Adrenal gland (tissue), 12 donors: ENCODE results near the gene RPS25. TPM values are rescaled to one million over a fixed set of nuclear protein-coding genes. Genes with fewer than 3 reads are reported as not detected.
"Not testable (repeated sequence)": the region's sequence is repeated elsewhere in the genome, so short reads cannot be mapped to it uniquely, and the experiment has no call there.

Source experiments
- DNase-seq, 7 donors: peaks; one replicate each; pipeline ENCODE4 v3.0.0-alpha.2; 2019 to 2020
- H3K27ac ChIP-seq, 5 donors: fragments of 200-600 bp; sonication (generic) in 4 of 5; 1 replicate in 3 of 5; 2 replicates in 2 of 5; pipeline versions ENCODE4 v1.5.1 to v1.8.0; 2016 to 2020; ENCODE audit warnings: mild to moderate bottlenecking in 1 of 5
- H3K27me3 ChIP-seq: fragments of 200-600 bp; 2 replicates; pipeline ENCODE4 v1.8.0; 2021
- H3K36me3 ChIP-seq, 2 donors: fragments of 200-600 bp; replicated peaks in 1 of 2; 1 replicate in 1 of 2; 2 replicates in 1 of 2; pipeline versions ENCODE4 v1.5.1 to v1.8.0; 2018 to 2022
- H3K4me1 ChIP-seq, 2 donors: fragments of 200-600 bp; replicated peaks in 1 of 2; 1 replicate in 1 of 2; 2 replicates in 1 of 2; pipeline versions ENCODE4 v1.5.1 to v1.8.0; 2018 to 2021
- H3K4me3 ChIP-seq, 4 donors: fragments of 200-600 bp; sonication (generic) in 3 of 4; one replicate each; pipeline ENCODE4 v1.5.1; 2016 to 2018
- H3K9me3 ChIP-seq, 3 donors: fragments of 200-600 bp; sonication (generic) in 1 of 3; replicated peaks in 1 of 3; 1 replicate in 2 of 3; 2 replicates in 1 of 3; pipeline versions ENCODE4 v1.5.1 to v1.8.0; 2016 to 2021
- POLR2A ChIP-seq, 2 donors: fragments of 450-650 bp; IDR thresholded peaks; one replicate each; pipeline ENCODE4 v1.6.1; 2017; ENCODE audit warnings: antibody characterized with exemption in 2 of 2, mild to moderate bottlenecking in 2 of 2, moderate library complexity in 1 of 2
- WGBS, 4 donors: extraction: QIAGEN DNeasy Blood & Tissue Kit in 2 of 4; methylation state at CpG; one replicate each; pipeline versions ENCODE4 v1.1.5 to v1.1.7; 2013 to 2017; 5-methylcytosine and 5-hydroxymethylcytosine counted together
- intact Hi-C, 2 donors: fragments of 100-400 bp; cut with DNase I; formaldehyde crosslinking; loops; one replicate each; pipeline versions ENCODE4 v1.14.1 to v1.15.0; 2022 to 2023
- polyA plus RNA-seq, 3 donors: library from polyadenylated mRNA; stranded (reverse); fragments of 200-250 nt in 2 of 3; fragments of 350-450 nt in 1 of 3; fragmentation: Illumina TruSeq in 1 of 3; extraction: RNeasy Lipid Tissue Mini Kit (QIAGEN cat#74804) in 1 of 3; gene quantifications; one replicate each; pipeline ENCODE4 v1.2.3, GENCODE V29; 2013 to 2014
- total RNA-seq, 9 donors: library from RNA; depleted of rRNA in 4 of 9; stranded (reverse); fragments of >200 nt in 4 of 9; fragments of 120-200 nt in 1 of 9; fragmentation: NEBNext Ultra II Directional in 1 of 9; extraction: Animal tissue kit (Norgen Biotek cat#: 25700) in 1 of 9; gene quantifications; one replicate each; pipeline versions ENCODE4 v1.1.0 to v1.2.4, GENCODE V29; 2013 to 2023
- TF ChIP-seq, protein P1 (sequence below), 6 experiments: fragments of 450-650 bp in 4 of 6; fragments of 200-600 bp in 2 of 6; sonication (generic) in 1 of 6; IDR thresholded peaks; 1 replicate in 5 of 6; 2 replicates in 1 of 6; pipeline versions ENCODE4 v1.5.1 to v1.8.0; 2016 to 2021; ENCODE audit warnings: antibody characterized with exemption in 6 of 6, mild to moderate bottlenecking in 2 of 6, moderate library complexity in 1 of 6
- donor health status: healthy with polysubstance abuse.
- donor health status: Bipolar disorder and iron deficiency.
- donor health status: DM: yes; HTN: yes; CAD: no.
- donor health status: DM: no; HTN: no; CAD: no.
- donor health status: DM: no; HTN: no; CAD: no.
- donor health status: DM: yes; HTN: yes; CAD: no.

Gene RPS25
- total and polyA plus RNA-seq, 12 donors = 935 to 1,825 (median 1,091) TPM

DNA sequence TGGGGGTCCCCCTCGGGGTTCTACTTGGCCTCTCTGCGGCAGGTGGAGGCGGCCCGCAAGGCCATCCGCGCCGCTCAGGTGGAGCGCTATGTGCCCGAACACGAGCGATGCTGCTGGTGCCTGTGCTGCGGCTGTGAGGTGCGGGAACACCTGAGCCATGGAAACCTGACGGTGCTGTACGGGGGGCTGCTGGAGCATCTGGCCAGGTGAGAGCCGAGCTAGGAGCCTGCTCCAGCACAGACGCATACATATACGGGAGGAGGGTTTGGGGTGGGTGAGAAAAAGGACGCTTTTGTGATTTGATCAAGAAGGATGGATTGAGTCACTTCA lies 19.8 kb downstream of the RPS25 start:
- peaks cover 11 to 24% of the 10 kb centered on the region in 2 donors for H3K4me1 ChIP-seq
- intact Hi-C loops = no loop called here
- H3K27ac ChIP-seq = peak overlapping the region in 4 of 5 donors; percentile 67 to 95 (median 78)
- H3K9me3 ChIP-seq = no peaks in the 10 kb centered on the region
- TF ChIP-seq, protein P1, sequence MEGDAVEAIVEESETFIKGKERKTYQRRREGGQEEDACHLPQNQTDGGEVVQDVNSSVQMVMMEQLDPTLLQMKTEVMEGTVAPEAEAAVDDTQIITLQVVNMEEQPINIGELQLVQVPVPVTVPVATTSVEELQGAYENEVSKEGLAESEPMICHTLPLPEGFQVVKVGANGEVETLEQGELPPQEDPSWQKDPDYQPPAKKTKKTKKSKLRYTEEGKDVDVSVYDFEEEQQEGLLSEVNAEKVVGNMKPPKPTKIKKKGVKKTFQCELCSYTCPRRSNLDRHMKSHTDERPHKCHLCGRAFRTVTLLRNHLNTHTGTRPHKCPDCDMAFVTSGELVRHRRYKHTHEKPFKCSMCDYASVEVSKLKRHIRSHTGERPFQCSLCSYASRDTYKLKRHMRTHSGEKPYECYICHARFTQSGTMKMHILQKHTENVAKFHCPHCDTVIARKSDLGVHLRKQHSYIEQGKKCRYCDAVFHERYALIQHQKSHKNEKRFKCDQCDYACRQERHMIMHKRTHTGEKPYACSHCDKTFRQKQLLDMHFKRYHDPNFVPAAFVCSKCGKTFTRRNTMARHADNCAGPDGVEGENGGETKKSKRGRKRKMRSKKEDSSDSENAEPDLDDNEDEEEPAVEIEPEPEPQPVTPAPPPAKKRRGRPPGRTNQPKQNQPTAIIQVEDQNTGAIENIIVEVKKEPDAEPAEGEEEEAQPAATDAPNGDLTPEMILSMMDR (IDR thresholded peaks at IDR 0.05) = no peak
- TF ChIP-seq POLR2A (IDR thresholded peaks at IDR 0.05) = no peak
- DNase-seq = no peak
- peak overlapping the region; percentile 35 to 86 (median 66) for H3K4me3 ChIP-seq
- WGBS, 4 donors = 0 to 4% (median 2%) methylated on average over 1 to 19 of the region's 19 CpGs
- H3K27me3 ChIP-seq = no peaks in the 10 kb centered on the region
- peaks cover 0 to 32% of the 10 kb centered on the region in 2 donors for H3K36me3 ChIP-seq

DNA sequence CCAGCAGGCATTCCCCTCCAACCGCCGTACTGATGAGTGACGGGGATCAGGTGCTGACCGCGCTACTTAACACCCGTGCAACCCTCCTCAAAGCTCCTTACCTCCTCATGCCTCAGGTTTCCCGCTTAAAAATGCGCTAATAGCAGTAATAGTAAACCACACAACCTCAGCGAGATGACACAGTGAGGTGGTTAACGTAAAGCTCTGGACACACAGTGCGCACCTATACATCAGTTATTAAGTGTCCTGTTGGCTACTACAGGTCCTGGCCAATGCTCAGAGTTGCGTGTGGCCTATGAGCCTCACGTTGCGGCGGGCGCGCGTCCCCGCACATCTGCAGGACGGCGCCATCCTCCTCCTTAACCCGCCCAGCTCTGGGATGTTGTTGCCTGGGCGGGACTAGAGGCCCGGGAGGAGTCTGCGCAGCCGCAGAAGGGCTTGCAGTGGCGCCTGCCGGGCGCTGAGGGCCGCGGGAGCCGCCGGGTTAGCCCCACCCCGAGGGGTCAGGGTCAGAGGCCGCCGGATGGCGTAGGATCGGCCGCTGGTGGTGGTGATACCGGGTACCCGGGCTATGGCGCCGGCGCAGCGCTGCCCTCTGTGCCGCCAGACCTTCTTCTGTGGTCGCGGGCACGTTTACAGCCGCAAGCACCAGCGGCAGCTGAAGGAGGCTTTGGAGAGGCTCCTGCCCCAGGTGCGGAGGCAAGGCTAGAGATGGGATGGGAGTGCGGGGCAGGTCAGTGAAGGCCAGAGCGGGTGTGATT lies 20.3 kb downstream of the RPS25 start, which contains the start of gene CENATAC:
Gene CENATAC, plus strand, starts transcription at position 512 of the 761 bp plus-strand sequence. Its CDS starts 60 bp downstream, at position 572.
- 0 to 4% (median 0%) methylated on average over 5 to 54 of the region's 54 CpGs for WGBS, 4 donors
- DNase-seq = peak; percentile 93 to 97 (median 95)
- Histone ChIP-seq H3K36me3 (peaks cover 0 to 31% of the 10 kb centered on the region in 2 donors), H3K4me3 (peak within 1 kb of the TSS; percentile 35 to 86 (median 66)), H3K9me3 (no peaks in the 10 kb centered on the region), H3K27ac (peak within 1 kb of the TSS in 4 of 5 donors; percentile 67 to 95 (median 78)), H3K4me1 (peaks cover 11 to 24% of the 10 kb centered on the region in 2 donors), H3K27me3 (no peaks in the 10 kb centered on the region)
- intact Hi-C loops = no loop called here
- TF ChIP-seq, protein P1 (IDR thresholded peaks at IDR 0.05) = peak in 2 of 6 experiments; percentile 16 to 17
- peak; percentile 49 to 80 for TF ChIP-seq POLR2A (IDR thresholded peaks at IDR 0.05)

DNA sequence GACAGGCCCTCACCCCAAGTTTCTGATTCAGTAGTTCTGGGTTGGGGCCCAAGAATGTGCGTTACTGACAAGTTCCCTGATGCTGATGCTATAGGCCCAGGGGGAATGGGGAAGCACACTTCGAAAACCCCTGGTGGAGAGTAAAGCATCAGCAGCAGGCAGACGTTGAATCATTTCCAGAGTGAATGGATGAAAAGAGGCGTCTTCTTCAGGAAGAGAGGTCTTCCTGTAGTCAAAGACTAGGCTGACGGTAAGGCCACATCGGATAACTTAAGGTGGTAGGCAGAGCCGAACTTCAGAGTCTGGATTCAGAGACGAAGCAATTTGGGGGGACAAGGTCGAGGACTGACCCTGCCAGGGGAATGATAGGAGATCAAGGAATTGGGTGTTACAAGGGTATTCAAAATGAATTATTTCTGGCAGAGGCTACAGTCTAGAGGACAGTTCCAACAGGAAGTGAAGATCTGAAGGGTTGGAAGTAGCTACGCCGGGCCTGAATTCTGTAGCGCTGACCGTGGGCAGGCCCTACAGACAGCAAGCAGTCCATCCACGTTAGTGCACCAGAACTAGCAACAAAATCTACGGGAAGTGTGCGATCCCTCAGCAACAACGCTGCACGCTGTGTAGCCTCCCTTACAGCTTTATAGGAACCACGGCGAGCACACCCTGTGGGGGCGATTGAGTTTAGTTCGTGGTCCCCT lies 21.1 kb downstream of the RPS25 start:
- H3K9me3 ChIP-seq = no peaks in the 10 kb centered on the region
- DNase-seq = no peak
- H3K36me3 ChIP-seq = peaks cover 0 to 24% of the 10 kb centered on the region in 2 donors
- peak overlapping the region in 3 of 4 donors; percentile 35 to 79 (median 53) for H3K4me3 ChIP-seq
- H3K4me1 ChIP-seq = peaks cover 11 to 24% of the 10 kb centered on the region in 2 donors
- TF ChIP-seq, protein P1 (IDR thresholded peaks at IDR 0.05) = peak in 1 of 6 experiments; percentile 16
- no peak for TF ChIP-seq POLR2A (IDR thresholded peaks at IDR 0.05)
- H3K27ac ChIP-seq = peak overlapping the region in 2 of 5 donors; percentile 85 to 95
- intact Hi-C loops = no loop called here
- H3K27me3 ChIP-seq = no peaks in the 10 kb centered on the region
- 18 to 31% (median 22%) methylated on average over 17 to 22 of the region's 22 CpGs for WGBS, 4 donors

DNA sequence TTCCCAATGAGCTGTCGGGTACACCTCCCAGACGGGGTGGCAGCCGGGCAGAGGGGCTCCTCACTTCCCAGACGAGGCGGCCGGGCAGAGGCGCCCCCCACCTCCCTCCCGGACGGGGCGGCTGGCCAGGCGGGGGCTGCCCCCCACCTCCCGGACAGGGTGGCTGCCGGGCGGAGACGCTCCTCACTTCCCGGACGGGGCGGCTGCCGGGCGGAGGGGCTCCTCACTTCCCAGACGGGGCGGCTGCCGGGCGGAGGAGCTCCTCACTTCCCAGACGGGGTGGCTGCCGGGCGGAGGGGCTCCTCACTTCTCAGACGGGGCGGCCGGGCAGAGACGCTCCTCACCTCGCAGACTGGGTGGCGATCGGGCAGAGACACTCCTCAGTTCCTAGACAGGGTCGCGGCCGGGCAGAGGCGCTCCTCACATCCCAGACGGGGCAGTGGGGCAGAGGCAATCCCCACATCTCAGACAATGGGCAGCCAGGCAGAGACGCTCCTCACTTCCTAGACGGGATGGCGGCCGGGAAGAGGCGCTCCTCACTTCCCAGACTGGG lies 26.6 kb downstream of the RPS25 start:
- H3K9me3 ChIP-seq, intact Hi-C loops, H3K4me3 ChIP-seq, H3K4me1 ChIP-seq, H3K27me3 ChIP-seq, H3K27ac ChIP-seq, H3K36me3 ChIP-seq, DNase-seq: not testable (repeated sequence)
- WGBS, 4 donors = 95 to 97% (median 96%) methylated on average over 4 to 40 of the region's 44 CpGs
